ENCODE data around the gene WT1.

The WT1 gene

DNA sequence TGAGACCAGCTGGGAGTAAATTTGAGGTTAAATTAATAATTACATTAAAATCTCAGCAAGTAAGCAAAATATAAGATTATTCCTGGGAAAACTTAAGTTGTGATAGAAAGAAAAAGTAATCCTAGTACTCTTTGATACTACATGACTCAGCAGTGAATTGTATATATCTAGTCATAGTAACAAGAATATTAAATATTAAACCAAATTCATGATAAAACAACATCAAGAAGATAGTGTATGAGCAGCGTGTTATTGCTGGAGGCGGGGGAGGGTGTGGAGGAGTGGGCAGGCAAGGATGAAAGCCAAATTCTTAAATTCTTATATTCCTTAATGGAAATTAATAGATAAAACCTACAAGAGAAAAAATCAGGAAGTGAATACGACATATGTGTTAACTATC lies 95.2 kb downstream of the WT1 start:
- no peak for DNase-seq (ENCODE audit: low read depth)
- TF ChIP-seq, protein P1, sequence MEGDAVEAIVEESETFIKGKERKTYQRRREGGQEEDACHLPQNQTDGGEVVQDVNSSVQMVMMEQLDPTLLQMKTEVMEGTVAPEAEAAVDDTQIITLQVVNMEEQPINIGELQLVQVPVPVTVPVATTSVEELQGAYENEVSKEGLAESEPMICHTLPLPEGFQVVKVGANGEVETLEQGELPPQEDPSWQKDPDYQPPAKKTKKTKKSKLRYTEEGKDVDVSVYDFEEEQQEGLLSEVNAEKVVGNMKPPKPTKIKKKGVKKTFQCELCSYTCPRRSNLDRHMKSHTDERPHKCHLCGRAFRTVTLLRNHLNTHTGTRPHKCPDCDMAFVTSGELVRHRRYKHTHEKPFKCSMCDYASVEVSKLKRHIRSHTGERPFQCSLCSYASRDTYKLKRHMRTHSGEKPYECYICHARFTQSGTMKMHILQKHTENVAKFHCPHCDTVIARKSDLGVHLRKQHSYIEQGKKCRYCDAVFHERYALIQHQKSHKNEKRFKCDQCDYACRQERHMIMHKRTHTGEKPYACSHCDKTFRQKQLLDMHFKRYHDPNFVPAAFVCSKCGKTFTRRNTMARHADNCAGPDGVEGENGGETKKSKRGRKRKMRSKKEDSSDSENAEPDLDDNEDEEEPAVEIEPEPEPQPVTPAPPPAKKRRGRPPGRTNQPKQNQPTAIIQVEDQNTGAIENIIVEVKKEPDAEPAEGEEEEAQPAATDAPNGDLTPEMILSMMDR (IDR thresholded peaks at IDR 0.05; ENCODE audit: insufficient read depth, low read depth, low read length, missing control alignments), result no peak
- H3K4me3 ChIP-seq (ENCODE audit: low read length), result no peak overlapping the region

All from epithelial cell of esophagus (primary cell).